ENCODE data around the gene AMBRA1. TPM values are rescaled to one million over a fixed set of nuclear protein-coding genes. Genes with fewer than 3 reads are reported as not detected.

AMBRA1 gene
- total and polyA plus RNA-seq, 2 donors (not counting 3 experiments of a cell fraction or from before 2014, with no cell fraction given) = 18.4 to 32.4 TPM

DNA sequence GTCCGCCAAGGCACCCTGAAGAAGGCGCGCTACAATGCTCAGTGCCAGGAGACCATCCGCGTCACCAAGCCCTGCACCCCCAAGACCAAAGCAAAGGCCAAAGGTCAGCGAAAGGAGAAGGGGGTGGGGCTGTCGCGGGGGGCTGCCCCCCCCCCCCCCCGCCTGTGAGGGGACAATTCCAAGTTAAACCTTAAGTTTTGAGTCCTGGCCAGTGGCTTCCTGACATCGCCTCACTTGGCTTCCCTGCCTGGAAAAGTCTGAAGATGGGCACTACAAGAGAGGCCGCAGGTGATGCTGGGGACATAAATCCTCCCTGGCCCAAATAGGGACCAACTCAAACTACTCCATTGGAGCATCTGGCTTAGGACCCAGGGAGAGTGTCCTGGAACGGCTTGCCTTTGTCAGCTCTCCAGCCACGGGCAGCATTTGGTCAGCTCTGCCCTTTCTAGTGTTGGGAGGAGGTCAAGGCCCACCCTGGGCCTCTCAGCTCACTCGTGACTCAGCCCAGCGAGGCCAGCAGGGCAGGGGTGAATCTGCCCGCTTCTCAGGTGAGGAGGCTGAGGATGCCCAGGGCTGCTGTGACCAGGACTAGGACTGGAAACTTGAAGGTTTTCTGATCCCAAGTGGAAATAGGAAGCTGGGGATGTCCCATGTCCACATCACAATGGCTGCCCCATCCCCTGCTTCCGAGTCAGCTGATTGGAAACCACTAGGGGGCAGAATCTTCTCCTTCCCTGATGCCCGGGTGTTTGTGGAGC is 211.0 kb downstream of the AMBRA1 start:
- Histone ChIP-seq H3K4me1 (ENCODE audit: control insufficient read depth, extremely low read depth, insufficient read depth, low read length) (peaks cover 11% of the 10 kb centered on the region), H3K27ac (ENCODE audit: insufficient read depth, low read depth, low read length) (no peak overlapping the region), H2AFZ (ENCODE audit: low read depth, low read length) (no peak overlapping the region), H3K79me2 (ENCODE audit: control insufficient read depth, insufficient read depth, low read length) (no peaks in the 10 kb centered on the region), H3K36me3 (ENCODE audit: control insufficient read depth in 2 of 2, extremely low read depth in 1 of 2, insufficient read depth in 2 of 2, low read length in 2 of 2) (peaks cover 0 to 8% of the 10 kb centered on the region in 2 experiments), H3K27me3 (ENCODE audit: control insufficient read depth in 2 of 2, insufficient read depth in 2 of 2, low read length in 2 of 2) (peaks cover 2 to 6% of the 10 kb centered on the region in 2 experiments), H3K4me3 (replicated peaks in 1 of 3; ENCODE audit: insufficient read depth in 1 of 3, low read depth in 1 of 3, low read length in 3 of 3) (peak overlapping the region in 2 of 3 experiments; percentile 63 to 84), H4K20me1 (replicated peaks; ENCODE audit: control insufficient read depth, extremely low read depth, insufficient read depth, low read length) (no peaks in the 10 kb centered on the region), H3K9me3 (replicated peaks; ENCODE audit: control insufficient read depth, insufficient read depth, low read length) (no peaks in the 10 kb centered on the region), H3K9me1 (replicated peaks; ENCODE audit: control insufficient read depth, extremely low read depth, insufficient read depth, low read length) (no peaks in the 10 kb centered on the region), H3K9ac (replicated peaks; ENCODE audit: extremely low read depth, insufficient read depth, low read length) (no peak overlapping the region), H3K4me2 (ENCODE audit: insufficient read depth, low read length) (peak overlapping the region; percentile 44)
- no peak for TF ChIP-seq MYC (IDR thresholded peaks at IDR 0.05; ENCODE audit: low read depth, low read length)
- no peak for TF ChIP-seq JUN (IDR thresholded peaks at IDR 0.05; ENCODE audit: borderline replicate concordance, insufficient read depth, insufficient read length, low read depth)
- TF ChIP-seq, protein P1, sequence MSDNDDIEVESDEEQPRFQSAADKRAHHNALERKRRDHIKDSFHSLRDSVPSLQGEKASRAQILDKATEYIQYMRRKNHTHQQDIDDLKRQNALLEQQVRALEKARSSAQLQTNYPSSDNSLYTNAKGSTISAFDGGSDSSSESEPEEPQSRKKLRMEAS (IDR thresholded peaks at IDR 0.05; ENCODE audit: insufficient read depth, insufficient read length) = no peak
- peak; percentile 43 for TF ChIP-seq POLR2A (IDR thresholded peaks at IDR 0.05; ENCODE audit: low read depth, low read length)
- no peak for TF ChIP-seq EZH2 (IDR thresholded peaks at IDR 0.05; ENCODE audit: borderline replicate concordance, low read depth, low read length, severe bottlenecking)
- TF ChIP-seq CTCF (IDR thresholded peaks at IDR 0.05; ENCODE audit: extremely low read depth in 1 of 2, insufficient read depth in 1 of 2, low read depth in 1 of 2, low read length in 2 of 2) = peak; percentile 69 to 71
- no peak for TF ChIP-seq GATA2 (IDR thresholded peaks at IDR 0.05; ENCODE audit: insufficient read depth, insufficient read length, low read depth, low read length)
- TF ChIP-seq FOS (IDR thresholded peaks at IDR 0.05; ENCODE audit: borderline replicate concordance, insufficient read depth, low read length) = no peak
- TF ChIP-seq POLR2AphosphoS5 (IDR thresholded peaks at IDR 0.05; ENCODE audit: insufficient read depth, low read depth, low read length) = no peak
- intact Hi-C loops (cut with micrococcal nuclease) = no loop called here
- POLR2A ChIA-PET = no interaction called here
- dilution Hi-C loops (cut with MboI; ENCODE audit: extremely low pct_ligation_motif_present, low sequenced_read_pairs) = no loop called here
- CTCF ChIA-PET = interaction anchor here (0.6 to 1.6 kb wide), 20 partner anchors 9 to 379 kb away, joined by 3 to 27 read pairs (median 4); partner anchors contain the start of gene CHRM4
- DNase-seq (ENCODE audit: low read depth, low spot score) (peak; percentile 30), FAIRE-seq (peak; percentile 93)
- BruUV-seq (replicated peaks) = no TSS peak
